GM21737 (cell line): ENCODE data around the gene DSCAML1.

Source experiments
- ATAC-seq: cut with Tn5 transposase; IDR thresholded peaks from one replicate; pipeline ENCODE4 v1.9.1; 2021; ENCODE audit warnings: mild to moderate bottlenecking, moderate library complexity; ENCODE audit not compliant: unreplicated experiment

The DSCAML1 gene

GRCh38 chr11:117394221-117394925 lies 402.6 kb downstream of the DSCAML1 start:
- no peak for ATAC-seq

- no peak for ATAC-seq
Observed at GRCh38 chr11:117392979-117393378, 404.0 kb downstream of the DSCAML1 start.

GRCh38 chr11:117392001-117392690 lies 404.9 kb downstream of the DSCAML1 start:
- ATAC-seq: no peak

DNA sequence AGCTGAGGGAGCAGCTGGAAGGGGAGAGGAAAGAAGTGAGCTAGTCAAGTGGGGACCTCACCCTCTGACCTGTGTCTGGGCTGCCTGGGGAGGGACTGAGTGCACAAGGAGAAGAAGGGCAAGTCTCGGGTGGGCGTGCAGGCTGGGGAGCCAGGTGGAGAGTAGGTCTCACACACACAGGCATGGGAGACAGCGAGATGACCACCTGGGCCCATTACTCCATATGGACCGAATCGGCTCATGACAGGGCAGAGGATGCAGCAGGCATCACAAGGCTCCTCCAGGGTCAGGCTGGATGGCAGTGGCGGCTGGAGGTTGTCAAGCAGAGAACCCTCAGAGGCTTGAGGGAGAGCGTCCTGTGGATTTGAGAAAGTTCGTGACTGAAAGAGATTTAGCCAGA lies 405.8 kb downstream of the DSCAML1 start:
- no peak for ATAC-seq

DNA sequence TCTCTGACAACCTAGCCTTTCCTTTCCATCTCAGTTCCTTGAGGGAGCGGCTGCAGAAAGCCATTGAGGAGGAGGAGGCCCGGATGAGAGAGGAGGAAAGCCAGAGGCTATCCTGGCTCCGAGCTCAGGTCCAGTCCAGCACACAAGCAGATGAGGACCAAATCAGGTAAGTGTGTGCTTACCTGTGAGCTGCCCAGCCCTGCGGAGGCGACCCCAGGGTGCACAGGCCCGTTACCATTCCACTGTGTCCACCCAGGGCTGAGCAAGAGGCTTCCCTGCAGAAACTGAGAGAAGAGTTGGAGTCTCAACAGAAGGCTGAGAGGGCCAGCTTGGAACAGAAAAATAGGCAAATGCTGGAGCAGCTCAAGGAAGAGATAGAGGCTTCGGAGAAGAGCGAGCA lies 406.3 kb downstream of the DSCAML1 start:
- ATAC-seq: no peak

DNA sequence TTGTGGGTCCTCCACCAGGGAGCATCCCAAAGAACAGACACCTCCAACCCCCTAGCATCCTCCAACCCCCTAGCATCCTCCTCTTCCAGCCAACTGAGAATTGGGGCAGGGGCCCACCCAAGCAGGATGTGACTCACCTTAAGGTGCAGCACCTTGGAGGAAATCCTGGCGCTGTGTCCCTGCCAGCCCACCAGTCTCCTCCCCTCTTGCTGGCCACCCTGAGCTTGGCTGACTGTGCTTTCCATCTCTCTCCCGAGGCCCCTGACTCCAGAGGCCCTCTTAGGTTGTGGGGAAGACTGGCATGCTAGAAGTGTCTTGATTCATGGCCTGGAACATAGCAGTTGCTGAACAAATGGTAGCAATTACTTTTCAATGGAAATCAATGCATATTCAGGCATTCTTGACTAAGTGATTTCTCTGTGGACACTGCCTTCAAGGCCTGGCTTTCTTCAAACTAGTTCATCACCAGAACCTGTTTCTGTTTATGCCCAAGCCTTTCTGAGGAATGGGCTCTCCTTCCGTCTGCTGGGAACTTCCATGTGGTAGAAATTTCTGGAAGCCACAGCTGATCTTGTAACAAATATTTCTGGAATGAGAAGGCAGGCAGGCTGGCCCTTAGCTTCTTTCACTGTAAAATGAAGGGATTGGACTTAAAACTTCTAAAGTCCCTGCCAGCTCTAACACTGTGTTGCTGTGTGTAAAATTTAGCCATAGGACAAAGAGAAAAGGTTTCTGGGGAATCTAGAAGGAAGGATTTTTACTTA lies 408.8 kb downstream of the DSCAML1 start:
- ATAC-seq: no peak

DNA sequence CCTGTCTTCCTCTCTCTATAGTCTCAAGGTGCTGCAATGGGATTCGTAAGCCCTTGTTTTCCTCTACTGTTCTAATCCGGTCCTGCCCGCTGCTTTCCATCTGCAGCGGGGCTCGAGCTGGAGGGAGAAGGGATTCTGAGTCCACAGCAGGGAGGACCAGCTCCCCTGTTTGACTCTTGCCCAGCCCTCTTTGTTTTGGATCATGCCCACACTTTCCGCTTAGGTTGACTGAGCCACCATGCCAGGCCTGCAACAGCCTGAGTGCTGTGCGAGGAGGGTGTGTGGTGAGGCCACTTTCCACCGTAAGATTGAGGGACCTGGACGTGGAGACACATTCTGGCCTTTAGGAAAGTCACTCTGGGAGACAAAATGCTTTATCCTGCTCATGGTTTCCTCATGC lies 411.1 kb downstream of the DSCAML1 start:
- no peak for ATAC-seq

GRCh38 chr11:117385471-117385870 lies 411.5 kb downstream of the DSCAML1 start:
- ATAC-seq: no peak

DNA sequence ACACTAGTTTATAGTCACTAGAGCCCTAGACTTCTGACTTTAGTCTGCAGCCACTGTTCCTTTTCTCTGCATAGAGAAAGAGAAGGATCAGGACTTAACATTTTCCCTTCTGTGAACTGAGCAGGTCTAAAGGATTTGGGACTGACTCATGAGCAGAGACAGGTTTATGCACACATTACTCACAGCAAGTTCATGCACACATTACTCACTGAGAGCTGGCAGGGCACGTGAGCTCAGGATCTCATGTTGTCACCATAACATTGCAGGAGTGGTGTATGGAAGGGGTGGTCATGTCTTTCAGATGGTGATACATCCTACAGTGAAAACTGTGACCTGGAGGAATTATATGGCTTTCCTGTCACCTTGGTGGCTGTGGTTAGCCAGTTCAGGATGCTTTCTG lies 413.0 kb downstream of the DSCAML1 start:
- no peak for ATAC-seq

GRCh38 chr11:117382746-117383145 lies 414.3 kb downstream of the DSCAML1 start:
- ATAC-seq: no peak

GRCh38 chr11:117381481-117382387 lies 415.3 kb downstream of the DSCAML1 start:
- no peak for ATAC-seq

DNA sequence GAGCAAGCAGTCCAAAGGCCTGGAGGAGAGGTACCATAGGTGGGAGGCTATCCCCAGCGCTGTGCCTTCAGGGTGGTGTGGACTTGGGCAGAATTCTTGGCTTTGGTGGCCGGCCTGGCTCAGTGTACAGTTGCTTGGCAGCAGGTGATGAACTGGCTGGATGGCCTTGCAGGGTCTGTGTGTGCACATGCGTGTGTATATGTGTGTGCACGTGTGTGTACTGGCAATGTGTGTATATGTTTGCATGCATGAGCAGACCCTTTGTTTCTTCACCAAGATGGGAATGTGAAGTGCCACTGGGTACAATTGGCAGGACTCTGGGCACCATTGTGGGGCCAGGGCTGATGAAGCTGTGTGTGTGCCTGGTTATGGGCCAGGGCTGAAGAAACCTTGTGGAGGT lies 416.3 kb downstream of the DSCAML1 start:
- ATAC-seq: no peak

DNA sequence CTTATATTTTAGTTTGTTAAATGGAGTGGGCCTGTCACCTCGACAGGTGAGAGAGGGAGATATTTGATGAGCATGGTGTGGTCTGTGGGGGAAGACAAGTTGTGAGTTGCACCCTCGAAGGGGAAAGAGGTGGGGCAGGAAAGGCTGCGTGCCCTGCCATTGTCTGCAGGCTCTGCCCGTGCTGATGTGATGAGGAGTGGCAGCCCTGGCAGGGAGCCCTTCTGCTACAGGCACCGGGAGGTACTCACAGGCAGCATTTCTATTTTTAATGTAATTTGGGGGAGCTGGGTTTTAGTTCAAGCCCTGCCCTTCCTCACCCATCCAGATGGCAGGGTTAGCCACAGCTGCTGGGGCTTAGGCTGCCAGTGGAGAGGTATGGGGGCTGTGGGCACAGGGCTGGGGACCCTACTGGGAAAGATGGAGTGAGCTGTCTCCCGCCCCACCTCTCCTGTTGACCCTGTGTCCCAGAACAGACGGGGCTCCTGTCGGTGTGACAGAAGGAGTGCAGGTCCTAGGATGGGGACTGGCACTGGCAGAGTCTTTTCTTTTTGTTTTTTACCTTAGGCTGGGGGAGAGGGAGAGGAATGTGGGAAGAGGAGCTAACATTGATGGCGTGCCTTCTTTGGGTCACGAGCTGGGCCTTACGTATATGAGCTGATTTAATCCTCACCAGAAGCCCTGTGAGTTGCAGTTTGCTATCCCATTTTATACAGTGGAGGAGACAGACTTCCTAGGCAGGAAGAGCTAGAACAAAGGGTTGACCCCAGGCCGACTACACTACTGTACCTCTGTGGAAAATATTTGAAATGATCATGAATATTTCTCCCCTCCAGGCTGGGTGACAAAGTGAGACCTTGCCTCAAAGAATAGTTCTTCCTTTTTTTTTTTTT lies 417.8 kb downstream of the DSCAML1 start:
- no peak for ATAC-seq
